AG09319 (cell line): ENCODE data around the gene AGPAT2.

Experiments used
- DNase-seq: peaks from one replicate; pipeline ENCODE4 v3.0.0-alpha.2; 2010; ENCODE audit warnings: low read depth; ENCODE audit errors: extremely low read depth
- TF ChIP-seq, protein P1 (sequence below): IDR thresholded peaks from 2 replicates; pipeline ENCODE4 v1.5.1; 2011; ENCODE audit warnings: low read depth, mild to moderate bottlenecking, inconsistent platforms, low read length, moderate library complexity

AGPAT2 gene

DNA sequence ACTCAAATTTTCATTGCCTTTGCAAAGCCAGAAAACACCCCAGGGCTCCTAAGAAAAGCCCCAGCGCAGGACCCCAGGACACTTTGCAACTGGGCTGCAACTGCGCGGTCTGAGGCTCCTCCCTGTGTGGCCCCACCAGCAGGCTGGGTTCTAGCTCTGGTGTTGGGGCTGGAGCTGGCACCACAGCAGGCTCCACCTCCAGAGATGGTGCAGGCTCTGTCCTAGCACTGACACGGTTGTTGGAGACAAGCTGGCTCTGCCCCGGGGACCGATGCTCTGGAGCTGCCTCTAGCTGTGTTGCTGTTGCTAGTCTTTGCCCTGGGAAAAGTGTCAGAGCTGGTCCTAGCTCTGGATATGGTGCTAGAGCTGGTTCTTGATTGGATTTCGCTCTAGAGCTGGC is 41.9 kb upstream of the AGPAT2 start:
- no peak for DNase-seq
- TF ChIP-seq, protein P1, sequence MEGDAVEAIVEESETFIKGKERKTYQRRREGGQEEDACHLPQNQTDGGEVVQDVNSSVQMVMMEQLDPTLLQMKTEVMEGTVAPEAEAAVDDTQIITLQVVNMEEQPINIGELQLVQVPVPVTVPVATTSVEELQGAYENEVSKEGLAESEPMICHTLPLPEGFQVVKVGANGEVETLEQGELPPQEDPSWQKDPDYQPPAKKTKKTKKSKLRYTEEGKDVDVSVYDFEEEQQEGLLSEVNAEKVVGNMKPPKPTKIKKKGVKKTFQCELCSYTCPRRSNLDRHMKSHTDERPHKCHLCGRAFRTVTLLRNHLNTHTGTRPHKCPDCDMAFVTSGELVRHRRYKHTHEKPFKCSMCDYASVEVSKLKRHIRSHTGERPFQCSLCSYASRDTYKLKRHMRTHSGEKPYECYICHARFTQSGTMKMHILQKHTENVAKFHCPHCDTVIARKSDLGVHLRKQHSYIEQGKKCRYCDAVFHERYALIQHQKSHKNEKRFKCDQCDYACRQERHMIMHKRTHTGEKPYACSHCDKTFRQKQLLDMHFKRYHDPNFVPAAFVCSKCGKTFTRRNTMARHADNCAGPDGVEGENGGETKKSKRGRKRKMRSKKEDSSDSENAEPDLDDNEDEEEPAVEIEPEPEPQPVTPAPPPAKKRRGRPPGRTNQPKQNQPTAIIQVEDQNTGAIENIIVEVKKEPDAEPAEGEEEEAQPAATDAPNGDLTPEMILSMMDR, result no peak

DNA sequence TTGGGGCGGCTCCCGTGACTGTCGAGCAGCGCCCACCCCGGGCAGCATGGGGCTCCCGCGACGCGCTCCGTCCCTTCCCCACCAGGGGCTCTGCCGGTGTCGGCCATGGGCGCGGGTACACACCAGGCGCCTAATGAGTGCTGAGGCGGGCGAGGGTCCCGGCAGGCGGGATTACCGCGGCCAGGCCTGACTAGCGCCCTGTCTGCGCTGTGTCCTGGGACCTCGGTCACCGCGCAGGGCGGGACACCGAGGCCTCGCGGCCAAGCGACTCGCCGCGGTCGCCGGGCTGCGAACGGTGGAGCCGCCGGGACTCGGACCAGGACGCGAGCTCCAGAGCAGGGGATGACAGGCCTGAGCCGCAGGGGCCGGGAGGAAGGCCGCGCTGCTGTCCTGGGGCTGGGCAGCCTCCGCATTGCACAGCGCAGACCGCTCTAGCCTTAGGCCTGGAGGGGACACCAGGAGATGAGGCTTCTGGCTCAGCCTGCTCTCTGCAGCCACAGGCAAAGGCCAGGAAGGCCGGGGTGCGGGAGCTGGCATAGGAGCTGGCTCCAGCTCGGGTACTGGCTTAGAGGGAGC is 41.4 kb upstream of the AGPAT2 start:
- TF ChIP-seq, protein P1, result no peak
- DNase-seq, result no peak

DNA sequence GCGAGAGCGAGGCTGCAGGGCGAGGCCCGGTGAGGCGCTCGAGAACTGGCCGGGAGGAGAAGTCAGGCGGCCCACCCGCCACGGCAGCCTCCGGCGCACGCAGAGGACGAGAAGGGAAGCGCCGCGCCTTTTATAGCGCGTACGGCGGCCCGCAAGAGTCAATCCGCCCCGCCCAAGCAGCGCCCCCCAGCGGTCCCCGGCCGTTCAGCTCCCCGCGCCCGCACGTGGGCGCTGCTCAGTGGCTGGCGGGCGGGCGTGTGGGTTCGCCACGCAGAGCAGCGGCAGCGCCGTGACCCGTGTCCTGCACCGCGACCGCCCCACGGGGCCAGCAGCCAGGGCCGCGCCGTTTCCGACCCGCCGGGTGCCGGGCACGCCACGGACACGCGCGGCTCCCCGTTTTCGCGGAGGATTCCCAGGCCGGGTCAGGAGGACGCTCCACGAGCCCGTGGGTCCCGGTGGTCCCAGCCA is 40.9 kb upstream of the AGPAT2 start:
- TF ChIP-seq, protein P1, result peak; percentile 69
- DNase-seq, result peak; percentile 80

DNA sequence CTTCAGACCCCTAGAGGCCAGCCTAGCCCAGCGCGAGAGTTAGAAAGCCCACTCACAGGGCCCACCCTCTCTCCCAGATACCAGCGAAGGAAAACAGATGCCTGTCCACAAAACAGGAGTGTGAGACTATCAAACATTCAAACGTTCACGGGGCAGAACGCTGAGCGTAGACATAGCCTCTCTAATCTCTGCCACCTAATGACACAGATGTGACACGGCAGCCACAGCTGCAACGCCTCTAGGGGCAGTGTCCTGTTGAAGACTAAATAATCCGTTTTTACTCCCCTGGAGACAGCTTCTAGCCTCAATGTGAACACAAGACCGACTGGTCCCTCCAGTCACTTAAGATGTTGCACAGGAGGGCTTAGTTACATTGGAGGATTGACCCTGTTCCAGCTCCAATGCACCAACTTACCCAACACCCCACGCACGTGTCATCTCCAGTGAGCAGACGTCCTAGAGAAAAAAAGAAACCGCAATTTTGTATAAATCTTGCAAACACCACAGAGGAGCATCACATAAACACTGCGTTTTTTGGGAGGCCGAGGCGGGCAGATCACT is 39.5 kb upstream of the AGPAT2 start:
- no peak for DNase-seq
- TF ChIP-seq, protein P1, result no peak; the same call in 1 of the 2 replicates

DNA sequence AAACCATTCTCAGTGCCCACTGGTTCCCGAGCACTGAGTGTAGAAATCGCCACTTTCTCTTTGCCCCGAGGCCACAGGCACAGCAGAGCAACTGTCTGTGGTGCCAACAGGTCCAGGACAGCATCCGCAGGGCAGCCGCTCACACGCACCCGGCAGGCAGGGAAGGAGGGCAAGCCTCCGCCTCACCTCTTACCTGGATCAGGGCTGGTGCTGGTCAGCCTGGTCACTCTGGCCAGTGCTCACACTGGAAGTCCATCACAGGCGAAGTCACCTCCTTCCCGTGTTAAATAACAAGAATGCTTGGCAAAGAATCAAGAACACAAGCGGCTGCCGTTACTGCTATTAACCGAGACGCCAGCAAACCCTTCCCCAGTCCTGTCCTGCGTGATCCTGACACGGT is 38.9 kb upstream of the AGPAT2 start:
- DNase-seq, result no peak
- TF ChIP-seq, protein P1, result no peak

DNA sequence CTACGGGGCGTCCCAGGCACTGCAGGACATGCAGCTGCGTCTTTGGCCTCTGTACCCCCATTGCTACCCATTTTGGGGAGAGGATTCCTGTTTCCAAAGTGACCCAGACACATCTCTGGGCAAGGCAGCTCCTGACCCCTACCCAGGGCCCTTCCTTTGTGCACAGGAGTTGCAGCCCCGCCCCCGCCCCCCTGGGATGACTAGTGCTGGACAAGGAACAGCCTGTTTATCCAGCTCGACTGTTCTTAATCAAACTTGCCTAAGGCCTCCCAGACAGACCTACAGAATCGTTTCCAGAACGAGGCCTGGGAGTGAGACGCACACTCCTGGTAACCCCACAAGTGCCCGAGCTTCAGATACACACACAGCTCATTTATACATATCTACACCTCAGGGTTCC is 38.4 kb upstream of the AGPAT2 start:
- no peak for DNase-seq
- TF ChIP-seq, protein P1, result no peak

DNA sequence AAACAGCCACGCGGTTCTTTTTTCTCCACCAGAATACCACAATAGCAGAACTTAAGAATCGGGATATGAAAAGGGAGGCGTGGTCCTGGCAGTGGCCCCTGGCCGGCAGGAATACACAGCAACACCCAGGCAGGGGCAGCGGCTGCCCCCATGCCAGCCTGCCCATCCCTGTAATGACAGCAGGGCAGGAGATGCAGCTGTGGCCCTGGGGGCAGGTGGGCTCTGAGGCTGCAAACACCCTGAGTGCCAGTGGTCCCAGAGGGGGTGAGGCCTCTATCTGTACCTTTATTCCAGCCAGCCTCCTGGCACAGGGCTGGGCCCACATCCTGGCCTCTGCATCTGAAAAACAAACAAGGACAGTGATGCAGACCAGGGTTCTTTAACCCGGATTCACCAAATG is 37.5 kb upstream of the AGPAT2 start:
- TF ChIP-seq, protein P1, result no peak
- DNase-seq, result no peak
